Keratinocyte (primary cell): ENCODE results near the gene TBC1D30. TPM values are rescaled to one million over a fixed set of nuclear protein-coding genes. Genes with fewer than 3 reads are reported as not detected.

Source experiments
- DNase-seq: peaks from one replicate; pipeline ENCODE4 v3.0.0-alpha.2; 2011; ENCODE audit warnings: low read depth, missing footprints, low spot score
- FAIRE-seq: peaks from 2 replicates; lab custom pipeline; 2011; peaks lifted over from hg19 to GRCh38; lab: Jason Lieb, UNC
- H2AFZ ChIP-seq: 2 replicates; pipeline ENCODE4 v1.6.0; 2012; ENCODE audit warnings: low read length, control low read depth, inconsistent platforms; ENCODE audit not compliant: control insufficient read depth
- H3K27ac ChIP-seq: 2 replicates; pipeline ENCODE4 v1.5.1; 2011; ENCODE audit warnings: low read length; ENCODE audit not compliant: control insufficient read depth, insufficient read depth
- H3K27me3 ChIP-seq: 3 replicates; pipeline ENCODE4 v1.6.0; 2011; ENCODE audit warnings: low read length; ENCODE audit not compliant: control insufficient read depth, insufficient read depth; ENCODE audit errors: extremely low read depth
- H3K36me3 ChIP-seq, 2 experiments: 2 replicates in 1 of 2; 3 replicates in 1 of 2; pipeline ENCODE4 v1.5.1; 2011; ENCODE audit warnings: low read length in 2 of 2, mild to moderate bottlenecking in 1 of 2; ENCODE audit not compliant: control insufficient read depth in 2 of 2, insufficient read depth in 2 of 2; ENCODE audit errors: extremely low read depth in 1 of 2
- H3K4me1 ChIP-seq: 3 replicates; pipeline ENCODE4 v1.5.1; 2011; ENCODE audit warnings: low read length; ENCODE audit not compliant: control insufficient read depth, insufficient read depth; ENCODE audit errors: extremely low read depth
- H3K4me2 ChIP-seq: 3 replicates; pipeline ENCODE4 v1.6.0; 2011; ENCODE audit warnings: low read depth, low read length; ENCODE audit not compliant: control insufficient read depth, insufficient read depth; ENCODE audit errors: extremely low read depth
- H3K4me3 ChIP-seq, 3 experiments: fragments of 200-600 bp in 1 of 3; sonication (generic) in 1 of 3; 2 replicates in 2 of 3; 3 replicates in 1 of 3; pipeline ENCODE4 v1.5.1; 2011 to 2016; ENCODE audit warnings: low read length in 3 of 3, mild to moderate bottlenecking in 3 of 3, control low read depth in 2 of 3, inconsistent platforms in 1 of 3, low read depth in 1 of 3, mixed read lengths in 1 of 3, mixed run types in 1 of 3, moderate library complexity in 1 of 3; ENCODE audit not compliant: control insufficient read depth in 2 of 3, insufficient read depth in 2 of 3; ENCODE audit errors: extremely low read depth in 1 of 3
- H3K79me2 ChIP-seq: 2 replicates; pipeline ENCODE4 v1.6.0; 2012; ENCODE audit warnings: low read length; ENCODE audit not compliant: control insufficient read depth, insufficient read depth
- H3K9ac ChIP-seq: 3 replicates; pipeline ENCODE4 v1.6.0; 2011; ENCODE audit warnings: low read length; ENCODE audit not compliant: control insufficient read depth, insufficient read depth; ENCODE audit errors: extremely low read depth
- H3K9me1 ChIP-seq: 3 replicates; pipeline ENCODE4 v1.6.0; 2011; ENCODE audit warnings: low read length; ENCODE audit not compliant: control insufficient read depth, insufficient read depth; ENCODE audit errors: extremely low read depth
- H3K9me3 ChIP-seq: 2 replicates; pipeline ENCODE4 v1.5.1; 2012; ENCODE audit warnings: low read depth, low read length; ENCODE audit not compliant: control insufficient read depth
- H4K20me1 ChIP-seq: 3 replicates; pipeline ENCODE4 v1.6.0; 2011; ENCODE audit warnings: low read length; ENCODE audit not compliant: control insufficient read depth, insufficient read depth; ENCODE audit errors: extremely low read depth
- CTCF ChIP-seq, 3 experiments: IDR thresholded peaks in 1 of 3; conservative IDR thresholded peaks in 1 of 3; optimal IDR thresholded peaks in 1 of 3; 2 replicates in 2 of 3; 3 replicates in 1 of 3; pipeline versions ENCODE3 to v1.5.1; 2011; ENCODE audit warnings: low read length in 3 of 3, mild to moderate bottlenecking in 3 of 3, moderate library complexity in 2 of 3, control low read depth in 1 of 3, inconsistent platforms in 1 of 3; ENCODE audit not compliant: insufficient read depth in 2 of 3; ENCODE audit errors: extremely low read depth in 1 of 3
- EZH2 ChIP-seq: IDR thresholded peaks from one replicate; pipeline ENCODE4 v1.6.1; 2012; ENCODE audit warnings: inconsistent platforms, mild to moderate bottlenecking, low read length, moderate library complexity
- dilution Hi-C: fragments of 300-500 bp; cut with MboI; formaldehyde crosslinking; loops from one replicate; pipeline ENCODE4 v1.7.0; 2020; ENCODE audit warnings: low sequenced_read_pairs; ENCODE audit not compliant: extremely low pct_ligation_motif_present
- polyA plus RNA-seq, 5 experiments: library from polyadenylated mRNA; depleted of rRNA in 3 of 5; stranded (reverse) in 3 of 5; stranded (forward) in 1 of 5; unstranded in 1 of 5; fragments of >200 nt; gene quantifications; 1 replicate in 1 of 5; 2 replicates in 3 of 5; 3 replicates in 1 of 5; pipeline versions ENCODE4 v1.2.1 to v1.2.3, GENCODE V29; 2011 to 2012; ENCODE audit warnings: missing spikeins in 2 of 5, low read depth in 1 of 5, low replicate concordance in 1 of 5

TBC1D30 gene
- polyA plus RNA-seq, 1 donor (not counting 4 experiments of a cell fraction or from before 2014, with no cell fraction given) = 0.50 TPM

- TF ChIP-seq CTCF (optimal IDR thresholded peaks at IDR 0.05 in 1 of 3, IDR thresholded peaks at IDR 0.05 in 1 of 3, conservative IDR thresholded peaks at IDR 0.05 in 1 of 3; ENCODE audit: extremely low read depth in 1 of 3, insufficient read depth in 2 of 3, low read length in 3 of 3) = no peak
- TF ChIP-seq EZH2 = no peak
- dilution Hi-C loops = no loop called here
- no peaks in the 10 kb centered on the region for H3K9me3 ChIP-seq
- no peaks in the 10 kb centered on the region for H3K36me3 ChIP-seq
- DNase-seq (no peak), FAIRE-seq (no peak)
- no peak overlapping the region for H2AFZ ChIP-seq
- no peaks in the 10 kb centered on the region for H3K27me3 ChIP-seq
- H3K4me2 ChIP-seq = no peak overlapping the region
- H3K9me1 ChIP-seq = no peaks in the 10 kb centered on the region
- no peak overlapping the region for H3K9ac ChIP-seq
- no peak overlapping the region for H3K4me3 ChIP-seq
- no peaks in the 10 kb centered on the region for H3K79me2 ChIP-seq
- H3K4me1 ChIP-seq = no peaks in the 10 kb centered on the region
- H3K27ac ChIP-seq = no peak overlapping the region
- H4K20me1 ChIP-seq = no peaks in the 10 kb centered on the region
Observed at GRCh38 chr12:64835901-64836300, 11.5 kb downstream of the TBC1D30 start.

DNA sequence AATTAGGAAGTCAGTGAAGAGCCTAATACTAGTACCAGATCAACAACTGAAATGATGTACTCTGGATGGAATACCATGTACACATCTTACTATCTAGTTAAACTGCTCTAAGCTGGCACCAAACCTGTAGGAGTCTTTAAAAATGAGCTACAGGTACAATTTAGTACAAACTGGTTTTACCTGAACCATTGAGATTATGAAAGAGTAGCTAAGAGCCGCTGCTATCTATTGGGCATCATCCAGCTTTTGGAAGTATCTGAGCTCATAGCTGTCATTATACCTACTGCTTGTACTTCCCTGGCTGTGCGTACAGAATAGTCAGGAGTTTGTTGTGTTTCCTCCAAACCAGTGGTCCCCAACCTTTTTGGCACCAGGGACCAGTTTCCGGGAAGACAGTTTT is 12.4 kb downstream of the TBC1D30 start:
- dilution Hi-C loops = no loop called here
- TF ChIP-seq CTCF (optimal IDR thresholded peaks at IDR 0.05 in 1 of 3, IDR thresholded peaks at IDR 0.05 in 1 of 3, conservative IDR thresholded peaks at IDR 0.05 in 1 of 3; ENCODE audit: extremely low read depth in 1 of 3, insufficient read depth in 2 of 3, low read length in 3 of 3) = no peak
- no peak for TF ChIP-seq EZH2
- no peaks in the 10 kb centered on the region for H3K9me1 ChIP-seq
- H3K4me1 ChIP-seq = no peaks in the 10 kb centered on the region
- no peaks in the 10 kb centered on the region for H3K9me3 ChIP-seq
- FAIRE-seq (no peak), DNase-seq (no peak)
- H2AFZ ChIP-seq = no peak overlapping the region
- H3K36me3 ChIP-seq = no peaks in the 10 kb centered on the region
- H3K9ac ChIP-seq = no peak overlapping the region
- H3K4me2 ChIP-seq = no peak overlapping the region
- no peaks in the 10 kb centered on the region for H3K79me2 ChIP-seq
- no peaks in the 10 kb centered on the region for H4K20me1 ChIP-seq
- no peak overlapping the region for H3K27ac ChIP-seq
- H3K4me3 ChIP-seq = no peak overlapping the region
- H3K27me3 ChIP-seq = no peaks in the 10 kb centered on the region
